ENCODE measurements around the gene SNX1.

DNA sequence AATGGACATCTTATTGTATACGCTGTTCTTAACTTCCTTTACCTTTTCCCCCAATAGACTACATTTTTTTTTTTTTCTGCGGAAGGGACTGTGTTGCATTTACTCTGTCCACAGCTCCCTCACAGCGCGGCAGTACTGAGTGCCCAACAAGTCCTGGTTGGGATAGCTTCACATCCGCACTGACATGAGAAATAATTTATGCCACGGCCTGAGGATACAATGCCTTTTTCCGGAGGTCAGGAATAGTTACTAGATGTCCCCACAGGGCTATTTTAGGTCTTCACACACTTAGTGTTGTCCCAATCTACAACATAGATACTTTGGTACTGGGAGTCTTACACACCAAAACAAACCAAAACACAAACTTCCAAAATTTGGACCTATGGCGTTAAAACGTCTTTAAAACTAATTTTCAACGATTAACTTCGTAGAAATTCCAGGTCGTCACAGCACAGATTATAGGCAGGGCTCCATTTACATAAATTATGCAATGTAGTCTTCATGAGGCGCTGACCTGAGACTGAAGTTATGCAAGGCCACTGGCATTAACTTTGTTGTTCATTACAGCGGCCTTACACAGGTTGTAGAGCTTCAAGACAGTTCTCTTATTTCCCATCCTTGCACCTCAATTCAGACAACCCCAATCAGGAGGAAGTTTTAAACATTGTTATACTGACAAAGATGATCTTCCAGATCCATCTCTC lies 68.0 kb downstream of the SNX1 start:
- TF ChIP-seq EHMT2 (IDR thresholded peaks at IDR 0.05; ENCODE audit: low read depth) = no peak
- TF ChIP-seq, protein P1, sequence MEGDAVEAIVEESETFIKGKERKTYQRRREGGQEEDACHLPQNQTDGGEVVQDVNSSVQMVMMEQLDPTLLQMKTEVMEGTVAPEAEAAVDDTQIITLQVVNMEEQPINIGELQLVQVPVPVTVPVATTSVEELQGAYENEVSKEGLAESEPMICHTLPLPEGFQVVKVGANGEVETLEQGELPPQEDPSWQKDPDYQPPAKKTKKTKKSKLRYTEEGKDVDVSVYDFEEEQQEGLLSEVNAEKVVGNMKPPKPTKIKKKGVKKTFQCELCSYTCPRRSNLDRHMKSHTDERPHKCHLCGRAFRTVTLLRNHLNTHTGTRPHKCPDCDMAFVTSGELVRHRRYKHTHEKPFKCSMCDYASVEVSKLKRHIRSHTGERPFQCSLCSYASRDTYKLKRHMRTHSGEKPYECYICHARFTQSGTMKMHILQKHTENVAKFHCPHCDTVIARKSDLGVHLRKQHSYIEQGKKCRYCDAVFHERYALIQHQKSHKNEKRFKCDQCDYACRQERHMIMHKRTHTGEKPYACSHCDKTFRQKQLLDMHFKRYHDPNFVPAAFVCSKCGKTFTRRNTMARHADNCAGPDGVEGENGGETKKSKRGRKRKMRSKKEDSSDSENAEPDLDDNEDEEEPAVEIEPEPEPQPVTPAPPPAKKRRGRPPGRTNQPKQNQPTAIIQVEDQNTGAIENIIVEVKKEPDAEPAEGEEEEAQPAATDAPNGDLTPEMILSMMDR (IDR thresholded peaks at IDR 0.05) = no peak
- TF ChIP-seq POLR2A (IDR thresholded peaks at IDR 0.05; ENCODE audit: low read length) = no peak
- TF ChIP-seq HOXB5 (CRISPR knock-in tag; IDR thresholded peaks at IDR 0.05) = no peak
- no peak for TF ChIP-seq EP300 (IDR thresholded peaks at IDR 0.05)
- no peak for TF ChIP-seq POLR2AphosphoS2 (conservative IDR thresholded peaks at IDR 0.05; ENCODE audit: low read length)
- no peak for TF ChIP-seq HEYL (CRISPR knock-in tag; IDR thresholded peaks at IDR 0.05)
- no peak for TF ChIP-seq KDM5A (IDR thresholded peaks at IDR 0.05)
- TF ChIP-seq SREBF2 (IDR thresholded peaks at IDR 0.05) = no peak
- TF ChIP-seq HDAC2 (IDR thresholded peaks at IDR 0.05) = no peak
- no peak for TF ChIP-seq RFX5 (IDR thresholded peaks at IDR 0.05)
- no peak; a peak in 1 of 4 replicates for TF ChIP-seq CEBPB (IDR thresholded peaks at IDR 0.05)
- TF ChIP-seq EHF (CRISPR knock-in tag; IDR thresholded peaks at IDR 0.05) = no peak

Measured in A549 (cell line).